ENCODE measurements around the gene SERPINB2. TPM values are rescaled to one million over a fixed set of nuclear protein-coding genes. Genes with fewer than 3 reads are reported as not detected.
A peak's percentile ranks its signal among the peaks of the same experiment; 100 is the strongest.

SERPINB2 gene, protein sequence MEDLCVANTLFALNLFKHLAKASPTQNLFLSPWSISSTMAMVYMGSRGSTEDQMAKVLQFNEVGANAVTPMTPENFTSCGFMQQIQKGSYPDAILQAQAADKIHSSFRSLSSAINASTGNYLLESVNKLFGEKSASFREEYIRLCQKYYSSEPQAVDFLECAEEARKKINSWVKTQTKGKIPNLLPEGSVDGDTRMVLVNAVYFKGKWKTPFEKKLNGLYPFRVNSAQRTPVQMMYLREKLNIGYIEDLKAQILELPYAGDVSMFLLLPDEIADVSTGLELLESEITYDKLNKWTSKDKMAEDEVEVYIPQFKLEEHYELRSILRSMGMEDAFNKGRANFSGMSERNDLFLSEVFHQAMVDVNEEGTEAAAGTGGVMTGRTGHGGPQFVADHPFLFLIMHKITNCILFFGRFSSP
- total RNA-seq (2022) (39.2 and 85.1 TPM in 2 replicates), Bru-seq, nascent RNA (percentile 99 among the genes with signal in this experiment), BruChase-seq, experiment 1, labeled RNA remaining after a 6-hour chase (percentile 92 among the genes with signal in this experiment), BruChase-seq, experiment 2, labeled RNA remaining after a 2-hour chase (percentile 83 among the genes with signal in this experiment)
- long read RNA-seq, transcript SERPINB2-201 (8 exons, 1,913 nt), result major isoform, 58 of 61 reads
- long read RNA-seq, partial matches to known transcripts, result 2 of 61 reads
- long read RNA-seq, other reads (novel, unspliced or antisense), result 1 of 61 reads

DNA sequence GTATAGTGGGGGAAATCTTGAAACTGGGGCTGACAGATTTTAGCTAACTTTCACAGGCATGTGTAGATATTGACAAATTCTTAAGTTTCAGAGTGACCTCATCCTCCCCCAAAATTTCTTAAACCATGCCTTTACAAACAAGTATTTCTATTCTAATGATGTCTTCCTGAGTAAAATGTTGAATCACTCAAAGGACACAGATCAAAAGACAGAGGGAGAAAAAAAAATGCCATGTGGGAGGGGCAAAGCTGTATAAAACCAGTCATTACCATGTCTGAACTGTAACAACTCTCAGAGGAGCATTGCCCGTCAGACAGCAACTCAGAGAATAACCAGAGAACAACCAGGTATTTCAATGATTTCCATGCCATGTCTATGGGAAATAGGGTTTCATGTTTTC is at the start of gene SERPINB2:
TSS of gene SERPINB2 (plus strand) at position 282 of the 400 bp plus-strand sequence. CDS start 3,740 bp downstream, outside the sequence.
- CTCF ChIA-PET, result no interaction called here
- Mint-ChIP-seq H3K27ac (ENCODE audit: unreplicated experiment) (peak within 1 kb of the TSS; percentile 87), H3K27me3 (ENCODE audit: unreplicated experiment) (no peaks in the 10 kb centered on the region), H3K9me3 (ENCODE audit: low read depth, unreplicated experiment) (no peaks in the 10 kb centered on the region), H3K4me1 (ENCODE audit: low read depth, unreplicated experiment) (peaks cover 40% of the 10 kb centered on the region), H3K36me3 (ENCODE audit: insufficient read depth, unreplicated experiment) (peaks cover 35% of the 10 kb centered on the region), H3K4me3 (ENCODE audit: low read depth, unreplicated experiment) (peak within 1 kb of the TSS; percentile 58)
- no TSS peak for BruUV-seq (replicated peaks)
- DNase-seq, result peak; percentile 27
- intact Hi-C loops (cut with micrococcal nuclease; ENCODE audit: unreplicated experiment), result no loop called here
- TF ChIP-seq CTCF (IDR thresholded peaks at IDR 0.05; ENCODE audit: unreplicated experiment), result no peak

- no peak for DNase-seq
- Mint-ChIP-seq H3K4me3 (ENCODE audit: low read depth, unreplicated experiment) (no peak overlapping the region), H3K9me3 (ENCODE audit: low read depth, unreplicated experiment) (no peaks in the 10 kb centered on the region), H3K27ac (ENCODE audit: unreplicated experiment) (no peak overlapping the region), H3K27me3 (ENCODE audit: unreplicated experiment) (no peaks in the 10 kb centered on the region), H3K36me3 (ENCODE audit: insufficient read depth, unreplicated experiment) (no peaks in the 10 kb centered on the region), H3K4me1 (ENCODE audit: low read depth, unreplicated experiment) (no peaks in the 10 kb centered on the region)
- intact Hi-C loops (cut with micrococcal nuclease; ENCODE audit: unreplicated experiment), result loop anchor here (5.0 kb wide), 1 partner anchor 161 kb away; no protein-coding TSS in a partner anchor
- TF ChIP-seq CTCF (IDR thresholded peaks at IDR 0.05; ENCODE audit: unreplicated experiment), result no peak
- BruUV-seq (replicated peaks), result no TSS peak
- CTCF ChIA-PET, result interaction anchor here (0.8 to 1.8 kb wide), 4 partner anchors 101 to 332 kb away, joined by 3 to 19 read pairs (median 4); no protein-coding TSS in a partner anchor
These were observed 44.5 kb upstream of the SERPINB2 start for GRCh38 chr18:63843008-63843407.

DNA sequence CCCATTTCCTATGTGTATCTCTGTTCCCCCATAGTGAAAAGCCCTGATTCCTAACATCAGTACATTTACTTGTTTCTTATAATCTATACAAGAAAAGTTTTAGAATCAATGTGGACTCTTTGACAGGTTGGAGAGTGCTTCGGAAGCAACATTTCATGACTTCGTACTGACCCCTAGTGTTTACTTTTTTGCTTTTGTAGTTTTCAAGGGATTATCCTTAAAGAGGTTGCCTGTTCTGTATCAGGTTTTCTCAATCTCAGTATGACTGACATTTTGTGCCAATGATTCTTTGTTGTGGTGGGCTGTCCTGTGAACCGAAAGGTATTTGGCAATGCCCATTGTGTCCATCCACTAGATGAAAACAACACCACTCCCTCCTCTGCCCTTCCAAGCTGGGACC is 43.3 kb upstream of the SERPINB2 start:
- Mint-ChIP-seq H3K9me3 (ENCODE audit: low read depth, unreplicated experiment) (no peaks in the 10 kb centered on the region), H3K27ac (ENCODE audit: unreplicated experiment) (no peak overlapping the region), H3K4me3 (ENCODE audit: low read depth, unreplicated experiment) (no peak overlapping the region), H3K27me3 (ENCODE audit: unreplicated experiment) (no peaks in the 10 kb centered on the region), H3K4me1 (ENCODE audit: low read depth, unreplicated experiment) (no peaks in the 10 kb centered on the region), H3K36me3 (ENCODE audit: insufficient read depth, unreplicated experiment) (no peaks in the 10 kb centered on the region)
- DNase-seq, result peak; percentile 6
- no TSS peak for BruUV-seq (replicated peaks)
- CTCF ChIA-PET, result interaction anchor here (0.7 to 1.8 kb wide), 5 partner anchors 92 to 333 kb away, joined by 3 to 19 read pairs (median 3); no protein-coding TSS in a partner anchor
- intact Hi-C loops (cut with micrococcal nuclease; ENCODE audit: unreplicated experiment), result loop anchor here (1.0 to 5.0 kb wide), 4 partner anchors 92 to 326 kb away; no protein-coding TSS in a partner anchor
- peak; percentile 59 for TF ChIP-seq CTCF (IDR thresholded peaks at IDR 0.05; ENCODE audit: unreplicated experiment)

GRCh38 chr18:63848159-63848558 is 39.3 kb upstream of the SERPINB2 start:
- Mint-ChIP-seq H3K27ac (ENCODE audit: unreplicated experiment) (no peak overlapping the region), H3K9me3 (ENCODE audit: low read depth, unreplicated experiment) (no peaks in the 10 kb centered on the region), H3K36me3 (ENCODE audit: insufficient read depth, unreplicated experiment) (no peaks in the 10 kb centered on the region), H3K4me3 (ENCODE audit: low read depth, unreplicated experiment) (no peak overlapping the region), H3K4me1 (ENCODE audit: low read depth, unreplicated experiment) (peaks cover 9% of the 10 kb centered on the region), H3K27me3 (ENCODE audit: unreplicated experiment) (no peaks in the 10 kb centered on the region)
- peak; percentile 58 for TF ChIP-seq CTCF (IDR thresholded peaks at IDR 0.05; ENCODE audit: unreplicated experiment)
- BruUV-seq (replicated peaks), result no TSS peak
- DNase-seq, result peak; percentile 48
- intact Hi-C loops (cut with micrococcal nuclease; ENCODE audit: unreplicated experiment), result loop anchor here (1.0 to 5.0 kb wide), 2 partner anchors 88 to 101 kb away; no protein-coding TSS in a partner anchor
- CTCF ChIA-PET, result no interaction called here

Data from Calu3 (cell line).